Measurements from ENCODE around the gene TTLL3. TPM values are rescaled to one million over a fixed set of nuclear protein-coding genes. Genes with fewer than 3 reads are reported as not detected.
"Not testable (repeated sequence)": the region's sequence is repeated elsewhere in the genome, so short reads cannot be mapped to it uniquely, and the experiment has no call there.

Gene TTLL3
- total and polyA plus RNA-seq, 12 donors = 10.1 to 214 (median 45.5) TPM

DNA sequence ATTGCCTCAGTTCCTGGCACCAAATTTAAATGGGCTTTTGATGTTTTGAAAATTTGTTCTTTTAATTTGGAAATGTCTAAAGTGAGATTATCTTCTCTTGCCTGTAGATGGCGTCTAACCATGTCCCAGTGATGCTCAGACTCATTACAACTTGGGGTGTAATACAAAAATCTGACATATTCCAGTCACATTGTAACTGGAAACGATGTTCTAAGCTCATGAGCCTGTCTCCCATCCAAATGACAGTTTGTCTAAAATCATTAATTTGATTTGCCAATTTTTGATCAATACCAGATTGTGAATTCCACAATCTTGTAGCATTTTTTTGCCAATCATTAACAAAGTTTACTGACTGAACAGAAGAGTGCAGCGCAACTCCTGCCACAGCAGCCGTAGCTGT lies 38.8 kb downstream of the TTLL3 start:
- not testable (repeated sequence) for H3K4me1 ChIP-seq (replicated peaks in 1 of 2); H3K27me3 ChIP-seq; H3K4me3 ChIP-seq; H3K9me3 ChIP-seq (replicated peaks in 1 of 3); H3K27ac ChIP-seq; H3K36me3 ChIP-seq (replicated peaks in 1 of 2)
- 32 to 45% (median 36%) methylated on average over 4 of the region's 4 CpGs for WGBS, 4 donors
- peak; percentile 39 to 72 (median 62) for TF ChIP-seq CTCF (IDR thresholded peaks at IDR 0.05)
- intact Hi-C loops (cut with DNase I) = loop anchor here in 1 of 2 donors (10.0 kb wide), 1 partner anchor 296 kb away; the partner anchor contains the start of gene VHL
- DNase-seq = peak in 1 of 7 donors; percentile 23

GRCh38 chr3:9851383-9851782 lies 41.3 kb downstream of the TTLL3 start:
- H3K27me3 ChIP-seq; H3K9me3 ChIP-seq (replicated peaks in 1 of 3); H3K4me1 ChIP-seq (replicated peaks in 1 of 2); H3K27ac ChIP-seq; DNase-seq; intact Hi-C loops (cut with DNase I); H3K36me3 ChIP-seq (replicated peaks in 1 of 2); H3K4me3 ChIP-seq: not testable (repeated sequence)
- 84 to 90% (median 86%) methylated on average over 6 of the region's 6 CpGs for whole genome bisulfite sequencing, 4 donors

GRCh38 chr3:9851926-9852325 lies 41.9 kb downstream of the TTLL3 start:
- intact Hi-C loops (cut with DNase I); H3K9me3 ChIP-seq (replicated peaks in 1 of 3); H3K4me1 ChIP-seq (replicated peaks in 1 of 2); H3K36me3 ChIP-seq (replicated peaks in 1 of 2); H3K27me3 ChIP-seq; H3K27ac ChIP-seq; H3K4me3 ChIP-seq: not testable (repeated sequence)
- 57 to 64% (median 61%) methylated on average over 6 of the region's 6 CpGs for WGBS, 4 donors
- peak in 2 of 7 donors; percentile 32 to 44 for DNase-seq

DNA sequence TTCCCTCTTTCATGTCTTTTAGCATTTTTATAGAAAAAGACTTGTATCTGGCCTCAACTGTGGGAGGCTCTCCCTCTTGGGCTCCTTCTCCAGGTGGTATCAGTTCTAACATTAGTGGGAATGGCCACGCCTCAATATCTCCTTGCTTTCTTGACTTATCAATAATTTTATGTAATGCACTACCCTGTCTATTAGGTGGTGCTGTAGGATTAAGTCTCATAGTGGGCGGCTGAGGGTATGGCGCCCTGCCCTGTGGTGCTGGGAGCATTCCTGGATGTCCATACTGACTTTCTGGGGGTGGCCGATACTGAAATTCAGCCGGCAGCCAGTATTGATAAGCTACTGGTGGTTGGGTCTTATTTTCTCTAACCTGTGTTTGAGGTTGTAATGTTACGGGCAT lies 42.5 kb downstream of the TTLL3 start:
- DNase-seq = no peak
- no peak overlapping the region for H3K4me3 ChIP-seq
- H3K9me3 ChIP-seq (replicated peaks in 1 of 3) = no peaks in the 10 kb centered on the region
- H3K4me1 ChIP-seq (replicated peaks in 1 of 2) = no peaks in the 10 kb centered on the region
- H3K27me3 ChIP-seq = no peaks in the 10 kb centered on the region
- H3K36me3 ChIP-seq (replicated peaks in 1 of 2) = no peaks in the 10 kb centered on the region
- TF ChIP-seq CTCF (IDR thresholded peaks at IDR 0.05) (no peak), POLR2A (IDR thresholded peaks at IDR 0.05) (no peak)
- intact Hi-C loops (cut with DNase I) = no loop called here
- WGBS, 4 donors = 86 to 94% (median 92%) methylated on average over 6 of the region's 6 CpGs
- no peak overlapping the region for H3K27ac ChIP-seq

GRCh38 chr3:9854291-9854940 lies 44.4 kb downstream of the TTLL3 start:
- intact Hi-C loops (cut with DNase I); H3K4me1 ChIP-seq (replicated peaks in 1 of 2); H3K27me3 ChIP-seq; H3K36me3 ChIP-seq (replicated peaks in 1 of 2); H3K9me3 ChIP-seq (replicated peaks in 1 of 3); H3K4me3 ChIP-seq; H3K27ac ChIP-seq; DNase-seq: not testable (repeated sequence)
- 82 to 88% (median 85%) methylated on average over 9 to 11 of the region's 11 CpGs for WGBS, 4 donors

DNA sequence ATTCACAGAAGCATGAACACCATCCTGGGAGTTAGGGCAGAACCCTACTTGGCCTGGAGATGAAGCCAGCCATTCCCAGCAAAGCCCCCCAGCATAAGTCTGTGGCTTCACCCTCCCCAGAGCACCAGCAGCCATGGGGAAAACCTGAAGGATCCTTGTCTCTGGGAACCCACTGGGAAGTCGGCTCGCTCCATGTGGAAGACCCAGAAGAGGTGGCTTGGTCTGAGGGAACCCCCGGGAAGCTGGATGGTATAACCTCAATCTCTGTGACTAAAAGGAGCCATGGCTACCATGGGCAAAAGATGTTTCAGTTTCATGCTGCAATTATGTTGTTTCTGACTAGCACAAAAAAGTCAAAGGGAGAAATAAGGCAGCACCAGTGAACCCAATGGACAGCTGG lies 45.5 kb downstream of the TTLL3 start:
- Histone ChIP-seq H3K36me3 (replicated peaks in 1 of 2) (no peaks in the 10 kb centered on the region), H3K9me3 (replicated peaks in 1 of 3) (no peaks in the 10 kb centered on the region), H3K27ac (no peak overlapping the region), H3K4me3 (no peak overlapping the region), H3K4me1 (replicated peaks in 1 of 2) (no peaks in the 10 kb centered on the region), H3K27me3 (no peaks in the 10 kb centered on the region)
- WGBS, 4 donors = 88 to 100% (median 96%) methylated on average over 1 to 3 of the region's 3 CpGs
- intact Hi-C loops (cut with DNase I) = no loop called here
- no peak for DNase-seq
- TF ChIP-seq POLR2A (IDR thresholded peaks at IDR 0.05) = no peak
- no peak for TF ChIP-seq CTCF (IDR thresholded peaks at IDR 0.05)
